Measurements from ENCODE around the gene LAMA1. TPM values are rescaled to one million over a fixed set of nuclear protein-coding genes. Genes with fewer than 3 reads are reported as not detected.
"Not testable (repeated sequence)": the region's sequence is repeated elsewhere in the genome, so short reads cannot be mapped to it uniquely, and the experiment has no call there.

Gene LAMA1
- 0.63 TPM for polyA plus RNA-seq (2013, experiment 1 of 2; ENCODE audit: insufficient read length)
- polyA plus RNA-seq (2013, experiment 2 of 2; ENCODE audit: insufficient read length): 0.66 TPM

- peak; percentile 5 for DNase-seq
These were observed at the start of gene LAMA1 for GRCh38 chr18:7117390-7118355. TSS of gene LAMA1 (minus strand) at chr18:7117797. CDS start at chr18:7117720, 77 bp downstream.

- DNase-seq: no peak
These were observed 48.3 kb upstream of the LAMA1 start for GRCh38 chr18:7165846-7166393.

GRCh38 chr18:7164323-7165004, 46.9 kb upstream of the LAMA1 start:
- no peak for DNase-seq

- DNase-seq: peak; percentile 81
These were observed 40.6 kb upstream of the LAMA1 start for GRCh38 chr18:7158216-7158615.

- DNase-seq: no peak
These were observed 40.2 kb upstream of the LAMA1 start for GRCh38 chr18:7157760-7158159.

- DNase-seq: no peak
These were observed 38.3 kb upstream of the LAMA1 start for GRCh38 chr18:7155887-7156286.

GRCh38 chr18:7155092-7155491, 37.5 kb upstream of the LAMA1 start:
- no peak for DNase-seq

- no peak for DNase-seq
These were observed 34.8 kb upstream of the LAMA1 start for GRCh38 chr18:7152440-7152839.

- DNase-seq: no peak
These were observed 29.8 kb upstream of the LAMA1 start for GRCh38 chr18:7147399-7147798.

- no peak for DNase-seq
These were observed 28.5 kb upstream of the LAMA1 start for GRCh38 chr18:7146067-7146466.

- DNase-seq: not testable (repeated sequence)
These were observed 27.3 kb upstream of the LAMA1 start for GRCh38 chr18:7144921-7145320.

- DNase-seq: no peak
These were observed 23.7 kb upstream of the LAMA1 start for GRCh38 chr18:7141287-7141686.

GRCh38 chr18:7139409-7139808, 21.8 kb upstream of the LAMA1 start:
- no peak for DNase-seq

GRCh38 chr18:7133181-7133580, 15.6 kb upstream of the LAMA1 start:
- DNase-seq: peak; percentile 34

- DNase-seq: no peak
These were observed 15.0 kb upstream of the LAMA1 start for GRCh38 chr18:7132356-7133150.

- DNase-seq: no peak
These were observed 4.8 kb upstream of the LAMA1 start for GRCh38 chr18:7122376-7122775.

GRCh38 chr18:7116792-7117389, 706 bp downstream of the LAMA1 start:
- DNase-seq: no peak

- DNase-seq: peak; percentile 5
These were observed 1.4 kb downstream of the LAMA1 start for GRCh38 chr18:7116001-7116730.

GRCh38 chr18:7112936-7113335, 4.7 kb downstream of the LAMA1 start:
- no peak for DNase-seq

GRCh38 chr18:7111134-7111533, 6.5 kb downstream of the LAMA1 start:
- no peak for DNase-seq

- no peak for DNase-seq
These were observed 11.7 kb downstream of the LAMA1 start for GRCh38 chr18:7105943-7106342.

All from fibroblast of skin of back (primary cell).